GM18498 (cell line): ENCODE data around the gene MINK1.
"Not testable (repeated sequence)": the region's sequence is repeated elsewhere in the genome, so short reads cannot be mapped to it uniquely, and the experiment has no call there.

Source experiments
- ATAC-seq: cut with Tn5 transposase; IDR thresholded peaks from one replicate; pipeline ENCODE4 v1.9.1; 2021; ENCODE audit warnings: mild to moderate bottlenecking, moderate library complexity; ENCODE audit not compliant: unreplicated experiment

The MINK1 gene

GRCh38 chr17:4867535-4867934 is 34.4 kb downstream of the MINK1 start:
- ATAC-seq = not testable (repeated sequence)

- not testable (repeated sequence) for ATAC-seq
Observed at GRCh38 chr17:4869058-4869998, 36.2 kb downstream of the MINK1 start.

GRCh38 chr17:4870855-4871254 is 37.7 kb downstream of the MINK1 start:
- no peak for ATAC-seq

GRCh38 chr17:4872786-4873185 is 39.6 kb downstream of the MINK1 start:
- no peak for ATAC-seq

GRCh38 chr17:4877089-4877488 is 43.9 kb downstream of the MINK1 start:
- no peak for ATAC-seq

GRCh38 chr17:4879601-4880000 is 46.5 kb downstream of the MINK1 start:
- no peak for ATAC-seq

GRCh38 chr17:4880857-4881256 is 47.7 kb downstream of the MINK1 start:
- ATAC-seq = no peak

- no peak for ATAC-seq
Observed at GRCh38 chr17:4881761-4882555, 48.8 kb downstream of the MINK1 start.

- no peak for ATAC-seq
Observed at GRCh38 chr17:4884489-4884888, 51.3 kb downstream of the MINK1 start.

GRCh38 chr17:4886830-4887229 is 53.7 kb downstream of the MINK1 start:
- no peak for ATAC-seq

- no peak for ATAC-seq
Observed at GRCh38 chr17:4887581-4887980, 54.4 kb downstream of the MINK1 start.

- ATAC-seq = no peak
Observed at GRCh38 chr17:4891411-4892410, 58.6 kb downstream of the MINK1 start.

- no peak for ATAC-seq
Observed at GRCh38 chr17:4892499-4893221, 59.5 kb downstream of the MINK1 start.

- no peak for ATAC-seq
Observed at GRCh38 chr17:4893272-4893671, 60.1 kb downstream of the MINK1 start.

- no peak for ATAC-seq
Observed at GRCh38 chr17:4893721-4894560, 60.8 kb downstream of the MINK1 start.

GRCh38 chr17:4895121-4895520 is 62.0 kb downstream of the MINK1 start:
- ATAC-seq = no peak

- no peak for ATAC-seq
Observed at GRCh38 chr17:4895657-4896331, 62.7 kb downstream of the MINK1 start.
